GM18511 (cell line): Measurements from ENCODE around the gene PSD.
A peak's percentile ranks its signal among the peaks of the same experiment; 100 is the strongest.
"Not testable (repeated sequence)": the region's sequence is repeated elsewhere in the genome, so short reads cannot be mapped to it uniquely, and the experiment has no call there.

Source experiments
- ATAC-seq: cut with Tn5 transposase; IDR thresholded peaks from one replicate; pipeline ENCODE4 v1.9.1; 2021; ENCODE audit warnings: mild to moderate bottlenecking, moderate library complexity; ENCODE audit not compliant: unreplicated experiment

PSD gene

GRCh38 chr10:102418622-102419268 is at the start of gene PSD:
PSD (minus strand) TSS chr10:102418785; CDS start chr10:102417038, 1,747 bp downstream.
- ATAC-seq: no peak

- ATAC-seq: no peak
Observed at GRCh38 chr10:102467971-102468438, 49.4 kb upstream of the PSD start.

GRCh38 chr10:102467318-102467717 is 48.7 kb upstream of the PSD start:
- ATAC-seq: no peak

- no peak for ATAC-seq
Observed at GRCh38 chr10:102465466-102465865, 46.9 kb upstream of the PSD start.

- ATAC-seq: no peak
Observed at GRCh38 chr10:102463983-102464382, 45.4 kb upstream of the PSD start.

DNA sequence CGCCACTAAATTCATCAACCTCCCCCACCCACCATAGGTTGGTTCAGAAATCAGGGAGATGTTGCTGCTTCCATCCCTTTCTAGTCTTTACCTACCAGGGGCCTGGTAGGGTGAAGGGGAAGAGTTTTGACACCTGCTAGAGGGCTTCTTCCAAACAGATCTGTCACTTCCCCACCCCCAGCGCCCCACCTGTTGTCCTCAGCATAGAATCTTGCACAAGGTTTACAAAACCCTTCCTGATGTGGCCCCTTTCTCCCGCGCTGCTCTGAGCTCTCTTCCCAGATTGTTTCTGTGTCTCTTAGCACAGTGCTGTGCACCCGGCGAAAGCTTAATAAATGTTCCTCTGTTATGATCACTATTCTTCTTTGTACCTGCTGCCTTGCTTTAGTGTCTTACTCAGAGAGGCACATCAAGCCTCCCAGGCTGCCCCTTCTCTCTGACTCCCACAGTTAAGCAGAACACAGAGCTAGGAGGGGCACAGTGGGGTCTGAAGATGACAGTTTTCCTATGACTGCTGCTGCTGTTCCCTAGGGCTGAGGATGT is 44.0 kb upstream of the PSD start:
- no peak for ATAC-seq

GRCh38 chr10:102461187-102462054 is 42.8 kb upstream of the PSD start:
- ATAC-seq: peak; percentile 89

GRCh38 chr10:102460836-102461186 is 42.2 kb upstream of the PSD start:
- peak; percentile 36 for ATAC-seq

DNA sequence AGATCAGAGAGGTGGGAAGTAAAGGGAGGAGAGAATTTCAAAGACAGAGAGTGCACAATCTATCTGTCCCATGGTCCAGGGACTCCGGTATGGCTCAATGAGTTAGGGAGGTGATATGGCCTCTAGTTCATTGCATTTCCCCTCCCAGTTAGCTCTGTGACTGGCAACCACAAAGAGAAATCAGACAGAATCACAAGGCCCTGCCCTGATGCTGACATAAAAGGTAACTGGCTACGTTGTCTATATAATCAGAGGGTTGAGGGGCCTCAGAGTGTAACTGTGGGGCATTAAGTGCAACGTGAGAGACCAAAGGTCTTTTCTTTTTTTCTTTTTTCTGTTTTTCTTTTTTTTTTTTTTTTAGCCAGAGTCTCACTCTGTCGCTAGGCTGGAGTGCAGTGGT is 40.1 kb upstream of the PSD start:
- no peak for ATAC-seq

DNA sequence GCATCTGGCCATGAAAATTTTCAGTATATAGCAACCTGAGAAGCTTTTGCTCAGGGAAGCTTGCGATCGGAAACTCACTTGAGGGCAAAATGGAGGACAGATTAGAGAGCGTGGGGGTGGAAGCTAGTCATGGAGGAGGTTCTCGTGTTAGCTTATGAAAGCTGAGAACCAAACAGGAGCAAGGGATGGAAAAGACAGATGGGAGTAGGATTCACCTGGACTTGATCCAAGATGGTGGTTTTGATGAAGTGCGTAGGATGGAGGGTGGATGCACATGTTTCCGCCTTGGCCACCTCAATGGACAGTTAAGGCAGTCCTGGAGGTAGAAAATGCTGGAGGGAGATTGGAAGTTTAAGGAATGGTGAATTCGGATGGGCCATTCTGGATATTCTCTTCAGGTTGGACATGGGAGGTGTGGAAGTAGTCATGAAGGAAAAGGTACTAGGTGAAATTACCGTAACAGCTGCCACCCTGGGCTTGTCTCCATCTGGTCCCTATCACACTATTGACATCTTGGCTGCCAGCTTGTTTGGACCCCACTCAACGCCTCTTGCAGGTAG is 39.1 kb upstream of the PSD start:
- no peak for ATAC-seq

DNA sequence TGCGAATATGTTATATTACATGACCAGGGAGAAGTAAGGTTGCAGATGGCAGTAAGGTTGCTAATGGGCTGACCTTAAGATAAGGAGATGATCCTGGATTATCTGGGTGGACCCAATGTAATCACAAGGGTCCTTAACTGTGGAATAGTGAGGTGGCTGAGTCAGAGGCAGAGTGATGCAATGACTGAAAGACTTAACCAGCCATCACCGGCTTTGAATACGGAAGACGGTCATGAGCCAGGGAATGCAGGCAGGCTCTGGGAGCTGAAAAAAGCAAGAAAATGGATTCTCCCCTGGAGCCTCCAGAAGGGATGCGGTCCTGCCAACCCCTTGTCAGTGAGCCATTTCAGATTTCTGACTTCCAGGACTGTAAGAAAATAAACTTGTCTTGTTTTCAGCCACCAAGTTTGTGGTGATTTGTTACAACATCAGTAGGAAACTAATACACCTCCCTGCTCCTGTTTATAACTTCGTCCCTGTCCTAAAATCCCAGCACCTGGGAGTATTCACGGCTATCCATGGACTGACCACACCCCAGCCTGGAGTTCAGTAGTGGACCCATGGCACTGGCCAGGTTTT is 37.4 kb upstream of the PSD start:
- ATAC-seq: no peak

DNA sequence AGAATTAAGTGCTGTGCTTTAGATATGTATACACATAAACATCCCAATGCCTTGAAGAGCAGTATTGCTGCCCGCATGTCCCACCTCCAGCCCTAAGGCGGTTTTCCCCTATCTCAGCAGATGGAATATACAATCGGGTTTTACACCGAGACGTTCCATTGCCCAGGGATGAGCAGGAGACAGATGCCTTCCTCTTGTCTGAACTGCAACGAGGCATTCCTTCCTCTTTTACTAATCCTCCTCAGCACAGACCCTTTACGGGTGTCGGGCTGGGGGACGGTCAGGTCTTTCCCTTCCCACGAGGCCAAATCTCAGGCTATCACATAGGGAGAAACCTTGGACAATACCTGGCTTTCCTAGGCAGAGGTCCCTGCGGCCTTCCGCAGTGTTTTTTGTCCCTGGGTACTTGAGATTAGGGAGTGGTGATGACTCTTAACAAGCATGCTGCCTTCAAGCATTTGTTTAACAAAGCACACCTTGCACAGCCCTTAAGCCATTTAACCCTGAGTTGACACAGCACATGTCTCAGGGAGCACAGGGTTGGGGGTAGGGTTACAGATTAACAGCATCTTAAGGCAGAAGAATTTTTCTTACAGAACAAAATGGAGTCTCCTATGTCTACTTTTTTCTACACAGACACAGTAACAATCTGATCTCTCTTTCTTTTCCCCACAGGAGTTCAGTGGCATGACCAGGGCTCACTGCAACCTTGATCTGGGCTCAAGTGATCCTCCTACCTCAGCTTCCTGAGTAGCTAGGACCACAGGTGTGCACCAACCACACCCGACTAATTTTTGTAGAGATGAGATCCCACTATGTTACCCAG is 36.3 kb upstream of the PSD start:
- ATAC-seq: not testable (repeated sequence)

DNA sequence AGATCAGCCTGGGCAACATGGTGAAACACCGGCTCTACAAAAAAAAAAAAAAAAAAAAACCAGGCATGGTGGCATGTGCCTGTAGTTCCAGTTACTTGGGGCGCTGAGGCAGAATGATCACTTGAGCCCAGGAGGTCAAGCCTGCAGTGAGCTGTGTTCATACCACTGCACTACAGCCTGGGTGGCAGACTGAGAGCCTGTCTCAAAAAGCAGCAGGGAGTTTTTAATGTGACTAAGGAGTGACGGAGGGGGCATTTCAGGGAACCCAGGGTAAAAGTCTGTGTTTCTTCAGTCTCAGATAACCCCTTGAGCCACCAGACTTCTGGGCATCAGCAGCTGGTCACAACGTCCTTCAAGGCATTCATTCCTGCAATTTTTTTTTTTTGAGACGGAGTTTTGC is 34.9 kb upstream of the PSD start:
- ATAC-seq: no peak

DNA sequence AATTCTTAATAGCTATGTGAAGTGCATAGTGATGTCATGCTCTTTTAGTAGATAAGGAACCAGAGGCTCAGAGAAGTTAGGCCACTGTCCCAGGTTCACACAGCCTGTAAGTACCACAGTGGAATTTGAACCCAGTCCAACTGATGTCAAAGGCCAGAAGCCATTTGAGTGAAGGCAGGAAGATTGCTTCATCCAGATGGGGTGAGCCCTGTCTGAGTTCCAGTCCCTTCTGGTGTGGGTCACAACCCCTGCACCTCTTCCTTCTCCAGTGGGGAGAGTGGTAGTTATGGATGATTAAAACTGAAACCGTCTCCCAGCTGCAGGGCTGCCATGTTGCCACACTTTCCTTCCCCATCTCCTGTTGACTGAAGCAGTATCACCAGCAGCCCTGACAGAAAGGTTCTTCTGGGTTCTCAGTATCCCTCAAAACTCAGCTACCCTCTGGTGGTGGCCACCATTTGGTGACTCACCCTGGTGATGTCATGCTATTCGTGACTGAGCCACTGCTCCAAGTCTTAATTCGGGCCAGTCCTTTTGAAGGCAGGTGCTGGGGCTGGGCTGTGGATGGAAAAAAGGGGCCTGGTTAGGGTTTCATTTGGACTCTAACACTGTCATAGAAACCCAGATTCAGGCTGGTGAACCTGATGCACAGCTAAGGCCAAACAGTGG is 34.2 kb upstream of the PSD start:
- ATAC-seq: no peak

DNA sequence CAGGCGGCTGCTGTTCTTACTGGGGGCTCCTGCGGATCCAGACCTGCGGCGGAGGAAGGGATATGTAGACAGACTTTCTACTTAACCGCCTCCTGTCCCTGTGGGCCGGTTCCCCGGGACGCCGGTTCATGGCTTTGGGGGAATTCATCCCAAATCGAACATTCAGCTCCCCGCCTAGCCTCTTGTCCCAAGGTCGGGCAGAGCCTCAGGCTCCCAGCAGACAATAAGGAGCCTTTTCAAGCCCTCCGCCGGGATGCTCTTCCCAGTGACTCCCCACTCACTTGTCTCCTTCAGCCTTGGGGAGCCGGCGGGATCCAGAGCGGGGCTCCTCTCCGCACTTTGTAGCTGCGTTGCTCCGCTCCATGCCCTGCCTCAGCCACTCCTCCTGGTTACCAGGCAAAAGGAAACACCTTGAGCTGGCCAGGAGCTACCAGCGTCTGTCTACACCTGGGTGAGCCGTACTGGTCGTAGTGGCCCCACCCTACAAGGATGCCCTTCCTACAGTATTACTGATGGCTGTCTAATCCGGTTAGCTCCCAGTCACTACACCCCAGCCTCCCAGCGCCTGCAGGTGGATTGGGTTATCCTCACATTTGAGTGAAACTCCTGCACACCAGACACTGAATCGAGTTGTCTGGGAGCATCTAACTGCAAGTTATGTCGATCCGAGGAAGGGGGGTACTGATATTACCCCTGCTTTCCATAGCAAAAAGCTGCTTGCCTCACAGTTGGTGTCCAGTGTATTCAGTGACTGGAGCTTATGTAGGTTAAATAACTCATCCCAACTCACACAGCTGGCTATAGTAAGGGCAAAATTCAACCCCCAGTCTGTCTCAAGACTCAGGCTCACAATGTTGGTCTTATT is 32.8 kb upstream of the PSD start, which contains the start of gene C10orf95:
Gene C10orf95 (minus strand): TSS at position 439 of the 865 bp plus-strand sequence. CDS start 450 bp downstream, outside the sequence.
- ATAC-seq: no peak

- ATAC-seq: peak; percentile 73
Observed at GRCh38 chr10:102450374-102451104, 32.0 kb upstream of the PSD start.

- ATAC-seq: no peak
Observed at GRCh38 chr10:102450124-102450373, 31.5 kb upstream of the PSD start.

DNA sequence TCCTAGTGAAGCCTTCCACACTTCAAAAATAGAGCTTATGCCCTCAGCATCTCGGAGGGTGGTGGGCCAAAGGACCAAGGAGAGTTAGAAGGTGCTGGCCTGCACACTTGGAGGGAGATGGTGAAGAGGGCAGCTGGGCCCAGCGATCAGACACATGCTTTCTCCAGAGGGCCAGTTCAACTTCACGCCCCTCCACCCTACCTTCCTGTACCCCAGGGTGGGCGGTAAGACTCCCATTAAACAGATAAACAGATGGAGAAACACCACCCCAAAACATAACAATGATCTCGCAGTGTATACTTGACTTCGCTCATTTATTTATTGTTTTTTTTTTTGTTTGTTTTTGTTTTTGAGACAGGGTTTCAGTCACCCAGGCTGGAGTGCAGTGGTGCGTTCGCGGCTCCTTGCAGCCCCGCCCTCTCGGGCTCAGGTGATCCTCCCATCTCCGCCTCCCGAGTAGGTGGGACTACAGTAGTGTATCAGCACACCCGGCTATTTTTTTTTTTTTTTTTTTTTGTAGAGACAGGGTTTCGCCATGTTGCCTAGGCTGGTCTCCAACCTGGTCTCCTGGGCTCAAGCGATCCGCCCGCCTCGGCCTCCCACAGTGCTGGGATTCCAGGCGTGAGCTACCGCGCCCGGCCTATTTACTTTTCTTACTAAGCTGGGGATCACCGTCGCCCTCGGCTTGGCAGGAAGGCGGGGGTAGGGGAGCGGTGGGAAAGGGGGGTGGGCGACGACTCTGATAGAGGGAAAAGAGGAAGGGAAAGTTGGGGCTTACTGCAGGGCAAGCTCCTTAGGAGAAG is 30.9 kb upstream of the PSD start:
- ATAC-seq: no peak
